Measurements from ENCODE around the gene MRPL28.
"Not testable (repeated sequence)": the region's sequence is repeated elsewhere in the genome, so short reads cannot be mapped to it uniquely, and the experiment has no call there.

MRPL28 gene

DNA sequence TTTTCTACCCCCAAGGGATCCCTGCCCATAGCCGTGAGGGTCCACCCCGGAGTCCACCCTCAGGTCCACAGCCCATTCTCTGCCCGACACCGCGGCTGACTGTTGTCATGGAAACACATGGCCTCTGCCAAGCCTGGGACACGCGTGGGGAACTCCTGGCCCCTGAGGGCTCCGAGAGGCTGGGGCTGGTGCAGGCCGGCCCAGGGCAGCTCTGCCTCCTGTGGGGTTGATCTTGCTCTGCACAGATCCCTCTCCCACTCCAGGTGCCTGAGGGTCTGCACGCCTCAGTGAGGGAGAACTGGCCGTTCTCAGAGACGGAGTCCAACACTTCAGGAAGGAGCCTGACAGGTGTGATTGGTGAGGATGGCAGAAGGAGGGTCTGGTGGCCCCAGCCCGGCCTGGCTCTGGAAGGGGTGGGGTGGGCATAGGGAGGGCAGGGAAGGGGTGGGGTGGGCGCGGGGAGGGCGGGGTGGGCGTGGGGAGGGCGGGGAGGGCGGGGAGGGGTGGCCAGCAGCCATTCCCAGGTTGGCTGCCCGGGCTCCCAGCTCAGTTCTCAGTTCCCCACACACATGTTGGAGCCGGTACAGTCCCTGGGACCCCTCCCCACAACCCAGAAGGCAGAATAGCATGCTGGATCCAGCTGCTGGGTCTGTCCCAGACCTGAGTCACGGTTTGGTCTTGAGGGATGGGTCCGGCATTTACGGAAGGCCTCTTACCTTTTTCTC lies 6.4 kb downstream of the MRPL28 start:
- DNase-seq (ENCODE audit: low spot score), result no peak
- TF ChIP-seq, protein P1, sequence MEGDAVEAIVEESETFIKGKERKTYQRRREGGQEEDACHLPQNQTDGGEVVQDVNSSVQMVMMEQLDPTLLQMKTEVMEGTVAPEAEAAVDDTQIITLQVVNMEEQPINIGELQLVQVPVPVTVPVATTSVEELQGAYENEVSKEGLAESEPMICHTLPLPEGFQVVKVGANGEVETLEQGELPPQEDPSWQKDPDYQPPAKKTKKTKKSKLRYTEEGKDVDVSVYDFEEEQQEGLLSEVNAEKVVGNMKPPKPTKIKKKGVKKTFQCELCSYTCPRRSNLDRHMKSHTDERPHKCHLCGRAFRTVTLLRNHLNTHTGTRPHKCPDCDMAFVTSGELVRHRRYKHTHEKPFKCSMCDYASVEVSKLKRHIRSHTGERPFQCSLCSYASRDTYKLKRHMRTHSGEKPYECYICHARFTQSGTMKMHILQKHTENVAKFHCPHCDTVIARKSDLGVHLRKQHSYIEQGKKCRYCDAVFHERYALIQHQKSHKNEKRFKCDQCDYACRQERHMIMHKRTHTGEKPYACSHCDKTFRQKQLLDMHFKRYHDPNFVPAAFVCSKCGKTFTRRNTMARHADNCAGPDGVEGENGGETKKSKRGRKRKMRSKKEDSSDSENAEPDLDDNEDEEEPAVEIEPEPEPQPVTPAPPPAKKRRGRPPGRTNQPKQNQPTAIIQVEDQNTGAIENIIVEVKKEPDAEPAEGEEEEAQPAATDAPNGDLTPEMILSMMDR (IDR thresholded peaks at IDR 0.05; ENCODE audit: extremely low read depth, missing control alignments), result no peak

DNA sequence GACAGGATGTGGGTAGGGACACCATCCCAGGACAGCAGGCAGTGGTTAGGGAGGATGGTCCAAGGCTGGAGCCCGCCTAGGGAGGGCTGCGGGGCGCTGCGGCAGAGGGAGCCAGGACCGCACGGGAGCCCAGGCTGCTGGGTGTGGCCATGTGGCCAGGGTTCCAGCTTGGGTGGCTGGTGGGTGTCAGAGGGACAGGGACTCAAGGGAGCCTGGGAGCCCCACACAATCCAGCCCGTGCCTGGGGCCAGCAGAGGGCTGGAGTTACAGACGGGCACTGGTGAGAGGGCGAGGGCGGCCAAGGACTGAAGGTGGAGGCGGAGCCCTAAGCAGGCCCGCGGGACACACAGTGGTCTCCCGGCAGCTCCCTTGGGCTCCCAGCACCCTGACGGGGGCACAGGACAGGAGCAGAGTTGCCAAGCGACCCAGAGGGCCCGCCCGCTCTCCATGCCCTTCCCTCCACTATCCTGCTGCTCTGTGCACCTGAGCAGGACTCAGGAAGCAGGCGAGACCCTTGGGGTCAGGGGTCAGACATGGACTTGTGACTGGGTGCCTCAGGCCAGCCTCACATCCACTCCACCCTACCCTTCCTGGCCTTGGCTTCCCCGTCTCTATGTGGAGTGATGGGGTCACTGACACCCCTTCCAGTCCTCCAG lies 7.1 kb downstream of the MRPL28 start:
- DNase-seq (ENCODE audit: low spot score), result no peak
- TF ChIP-seq, protein P1 (IDR thresholded peaks at IDR 0.05; ENCODE audit: extremely low read depth, missing control alignments), result no peak

DNA sequence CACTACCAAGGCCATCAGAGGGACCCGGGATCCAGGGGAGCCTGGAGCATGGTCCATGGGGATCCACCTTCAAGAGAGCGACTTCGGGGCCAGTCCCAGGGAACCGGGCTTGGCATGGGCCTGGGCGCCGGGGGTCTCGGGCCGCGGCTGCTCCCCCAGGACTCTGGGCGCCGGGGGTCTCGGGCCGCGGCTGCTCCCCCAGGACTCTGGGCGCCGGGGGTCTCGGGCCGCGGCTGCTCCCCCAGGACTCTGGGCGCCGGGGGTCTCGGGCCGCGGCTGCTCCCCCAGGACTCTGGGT lies 7.7 kb downstream of the MRPL28 start:
- DNase-seq (ENCODE audit: low spot score), result not testable (repeated sequence)

DNA sequence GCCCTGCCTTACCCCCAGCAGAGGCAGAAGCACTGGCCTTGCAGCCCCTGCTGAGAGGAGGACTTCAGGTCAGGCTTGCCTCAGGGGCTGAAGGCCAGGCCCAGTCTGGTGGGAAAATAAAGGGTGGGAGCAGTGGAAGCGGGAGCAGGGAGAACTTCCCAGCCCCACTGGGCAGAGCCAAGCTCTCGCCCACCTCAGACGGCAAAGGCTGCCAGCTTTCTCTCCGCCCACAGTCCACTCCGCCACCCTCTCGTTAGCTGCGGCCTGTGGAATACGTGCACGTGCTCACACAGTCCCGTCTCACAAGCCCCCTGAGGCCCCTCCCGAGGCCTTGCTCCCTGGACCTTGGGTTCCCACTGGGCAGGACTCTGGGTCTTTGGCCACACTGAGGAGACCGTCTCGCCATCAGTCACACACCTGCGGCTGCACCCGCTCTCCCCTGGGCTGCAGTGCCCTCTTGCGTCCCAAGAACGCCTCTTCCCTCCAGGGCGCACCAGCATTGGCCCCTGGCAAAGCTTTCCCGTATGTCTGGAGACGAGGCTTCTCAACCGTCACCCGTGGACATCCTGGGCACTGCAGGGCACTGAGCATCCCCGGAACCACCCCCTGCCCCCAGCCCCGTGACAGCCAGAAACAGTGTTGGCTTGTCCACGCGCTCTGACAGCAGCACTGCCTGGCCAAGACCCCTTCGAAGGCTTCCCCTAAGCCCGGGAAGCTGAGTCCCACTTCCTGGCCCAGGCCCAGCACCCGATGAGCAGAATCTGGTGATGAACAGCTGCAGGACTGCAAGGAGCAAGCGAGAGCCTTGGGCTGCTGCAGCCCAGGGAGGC lies 8.3 kb downstream of the MRPL28 start:
- DNase-seq (ENCODE audit: low spot score), result peak; percentile 90
- TF ChIP-seq, protein P1 (IDR thresholded peaks at IDR 0.05; ENCODE audit: extremely low read depth, missing control alignments), result peak; percentile 70

DNA sequence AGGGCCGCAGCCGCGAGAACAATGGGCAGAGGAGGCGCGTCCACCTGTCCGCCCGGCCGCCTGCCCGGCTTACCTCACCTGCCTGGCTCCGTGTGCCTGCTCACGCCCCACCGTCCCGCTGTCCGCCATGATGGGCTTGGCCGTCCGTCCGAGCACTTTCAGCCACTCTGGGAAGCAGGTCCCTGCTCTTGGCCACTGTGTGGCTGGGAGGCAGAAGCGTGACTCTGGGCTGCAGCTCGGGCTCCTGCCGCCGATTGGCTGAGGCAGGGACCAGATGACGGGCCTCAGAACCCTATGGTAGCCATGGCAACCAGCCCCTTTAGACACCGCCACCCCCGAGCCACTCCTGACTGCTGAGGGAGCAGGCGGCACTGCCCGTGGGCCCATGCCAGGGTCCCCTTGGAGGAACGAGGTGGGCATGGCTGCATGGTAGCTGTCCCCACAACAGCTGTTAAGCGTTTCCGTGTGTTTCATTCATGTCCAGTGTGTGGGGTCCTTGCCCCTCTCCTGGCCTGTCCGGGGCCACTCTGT lies 8.9 kb downstream of the MRPL28 start:
- no peak for DNase-seq (ENCODE audit: low spot score)
- TF ChIP-seq, protein P1 (IDR thresholded peaks at IDR 0.05; ENCODE audit: extremely low read depth, missing control alignments), result no peak

DNA sequence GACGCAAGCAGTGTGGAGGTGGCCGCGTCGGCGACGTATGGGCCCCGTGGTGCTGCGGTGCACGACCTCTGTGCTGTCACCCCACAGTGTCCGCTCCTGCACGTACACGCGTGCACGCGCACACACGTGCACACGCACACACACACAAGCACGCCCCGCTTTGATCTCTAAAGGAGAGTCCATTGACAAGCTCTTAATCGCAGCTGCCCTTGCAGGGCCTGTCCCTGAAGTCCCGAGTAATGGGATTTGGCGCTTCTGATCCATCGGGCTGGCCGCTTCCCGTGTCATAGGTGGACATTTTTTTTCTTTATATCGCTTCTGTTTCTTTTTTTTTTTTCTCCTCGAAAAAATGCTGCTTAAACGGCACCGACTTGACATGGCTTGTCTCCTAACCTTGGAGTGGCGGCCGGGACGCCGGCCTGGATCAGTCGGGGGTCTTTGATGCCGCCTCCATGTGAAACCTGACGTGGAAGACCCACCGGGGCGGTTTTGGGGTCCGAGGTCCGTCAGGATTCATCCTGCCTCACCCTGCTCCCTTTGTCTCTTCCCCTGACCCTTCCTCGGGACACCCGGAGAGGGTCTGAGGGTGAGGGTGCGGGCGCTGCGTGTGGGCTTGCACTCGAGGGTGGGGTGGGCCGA lies 9.5 kb downstream of the MRPL28 start:
- DNase-seq (ENCODE audit: low spot score), result no peak
- TF ChIP-seq, protein P1 (IDR thresholded peaks at IDR 0.05; ENCODE audit: extremely low read depth, missing control alignments), result no peak

DNA sequence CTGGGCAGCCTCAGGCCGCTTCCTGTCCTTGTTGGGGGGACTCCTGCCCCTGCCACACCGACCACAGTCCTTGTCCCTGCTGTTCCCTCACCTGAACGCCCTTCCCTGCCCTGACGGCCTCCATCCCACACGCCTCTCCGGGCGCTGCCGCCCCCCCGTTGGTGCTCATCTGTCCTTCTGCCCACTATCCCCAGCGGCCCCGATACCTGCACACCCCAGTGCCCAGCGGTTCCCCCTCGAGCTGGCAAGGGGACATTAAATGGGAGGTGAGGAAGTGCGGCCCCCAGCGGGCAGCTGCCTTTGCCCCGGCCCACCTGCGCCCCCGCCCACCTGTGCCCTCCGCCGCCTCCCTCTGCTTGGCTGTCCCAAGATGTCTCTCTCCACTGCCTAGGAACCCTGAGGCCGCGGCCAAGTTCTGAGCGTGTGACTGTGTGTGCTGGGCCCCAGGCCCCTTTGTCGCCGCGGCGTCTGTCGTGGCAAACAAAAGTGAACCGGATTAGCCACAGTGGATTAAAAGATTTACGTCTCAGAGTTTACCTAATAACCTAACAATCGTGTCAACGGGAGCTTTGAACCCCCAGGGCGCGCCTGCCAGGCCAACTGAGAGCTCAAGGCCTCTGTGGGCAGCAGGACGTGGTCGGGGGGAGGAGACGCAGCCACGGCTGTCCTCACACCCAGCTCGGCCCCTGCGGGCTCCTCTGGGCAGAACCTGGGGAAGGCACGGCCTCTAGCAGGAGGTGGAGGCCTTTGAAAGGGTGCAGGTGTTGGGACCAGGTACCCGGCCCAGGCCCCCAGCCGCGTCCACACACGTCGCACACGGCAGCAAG lies 10.3 kb downstream of the MRPL28 start:
- DNase-seq (ENCODE audit: low spot score), result no peak
- TF ChIP-seq, protein P1 (IDR thresholded peaks at IDR 0.05; ENCODE audit: extremely low read depth, missing control alignments), result no peak

Measured in GM20000 (cell line).